ENCODE data around the gene TMEM258. TPM values are rescaled to one million over a fixed set of nuclear protein-coding genes. Genes with fewer than 3 reads are reported as not detected.

The TMEM258 gene
- total and polyA plus RNA-seq, 2 of the 4 experiments (the other 2 are of a cell fraction): 107 to 280 TPM

- H3K4me3 ChIP-seq (ENCODE audit: insufficient read depth, low read depth, low read length): no peak overlapping the region
- H3K23ac ChIP-seq (ENCODE audit: low read depth, low read length): no peak overlapping the region
- no peak overlapping the region for H2BK5ac ChIP-seq (ENCODE audit: low read depth, low read length, poor library complexity, severe bottlenecking)
- no peak overlapping the region for H4K5ac ChIP-seq (ENCODE audit: low read depth, low read length)
- H3K27ac ChIP-seq (ENCODE audit: insufficient read depth, low read length): no peak overlapping the region
- no peak overlapping the region for H3K14ac ChIP-seq (replicated peaks; ENCODE audit: low read depth, low read length)
- intact Hi-C loops (cut with micrococcal nuclease): no loop called here
- H4K8ac ChIP-seq (ENCODE audit: low read depth in 2 of 2, low read length in 2 of 2): no peak overlapping the region
- WGBS, 2 experiments (ENCODE audit: extremely low coverage in 2 of 2, insufficient read length in 1 of 2): no CpG with 5 or more reads among the region's 1 CpG
- no peak overlapping the region for H4K91ac ChIP-seq (ENCODE audit: insufficient read depth, low read depth, low read length)
- no peak overlapping the region for H2AK5ac ChIP-seq (ENCODE audit: low read depth, low read length)
- H2BK120ac ChIP-seq (ENCODE audit: low read depth, low read length): no peak overlapping the region
- no peaks in the 10 kb centered on the region for H3K9me3 ChIP-seq (ENCODE audit: control insufficient read depth, insufficient read depth, low read length)
- H3K9ac ChIP-seq (ENCODE audit: low read depth, low read length): no peak overlapping the region
- TF ChIP-seq FOS (IDR thresholded peaks at IDR 0.05; ENCODE audit: low read depth, low read length) (no peak), POLR2A (IDR thresholded peaks at IDR 0.05; ENCODE audit: low read depth, low read length) (no peak), ELK1 (IDR thresholded peaks at IDR 0.05; ENCODE audit: borderline replicate concordance, low read depth, low read length) (no peak), NFE2L2 (IDR thresholded peaks at IDR 0.05; ENCODE audit: low read depth, low read length) (no peak), MAZ (IDR thresholded peaks at IDR 0.05; ENCODE audit: borderline replicate concordance, low read depth, low read length) (no peak), MAFK (IDR thresholded peaks at IDR 0.05; ENCODE audit: low read depth, low read length) (no peak)
- no peak overlapping the region for H2AK9ac ChIP-seq (replicated peaks; ENCODE audit: low read depth, low read length, poor library complexity)
- peaks cover 6% of the 10 kb centered on the region for H3K9me1 ChIP-seq (ENCODE audit: insufficient read depth, low read length)
- dilution Hi-C loops (cut with HindIII; ENCODE audit: low sequenced_read_pairs, unreplicated experiment): no loop called here
- DNase-seq (no peak), ATAC-seq (ENCODE audit: low read depth) (no peak)
- no peak overlapping the region for H3K4ac ChIP-seq (ENCODE audit: low read depth, low read length)
- peaks cover 4% of the 10 kb centered on the region; the same call in 1 of the 2 replicates for H4K20me1 ChIP-seq (ENCODE audit: insufficient read depth, low read length)
- in situ Hi-C loops (cut with MboI; ENCODE audit: low sequenced_read_pairs): no loop called here
- H3K79me1 ChIP-seq (ENCODE audit: low read depth in 1 of 2, low read length in 2 of 2): peaks cover 6 to 28% of the 10 kb centered on the region in 2 experiments
- no peak overlapping the region for H3K56ac ChIP-seq (ENCODE audit: extremely low read depth, insufficient read depth, low read length)
- no peaks in the 10 kb centered on the region for H3K27me3 ChIP-seq (ENCODE audit: control insufficient read depth, insufficient read depth, low read length)
- H2AFZ ChIP-seq (replicated peaks; ENCODE audit: low read length, poor library complexity): no peak overlapping the region
- H3K36me3 ChIP-seq (ENCODE audit: control insufficient read depth, insufficient read depth, low read length): peaks cover 44% of the 10 kb centered on the region
- no peak overlapping the region for H3K4me2 ChIP-seq (ENCODE audit: low read depth, low read length)
- POLR2A ChIA-PET (ENCODE audit: unreplicated experiment): interaction anchor here (0.9 to 1.7 kb wide), 2 partner anchors 10 to 13 kb away, joined by 3 to 6 read pairs; partner anchors contain the start of genes FEN1 and TMEM258
- no peak overlapping the region for H2BK15ac ChIP-seq (ENCODE audit: low read depth, low read length)
- H3K4me1 ChIP-seq (ENCODE audit: control insufficient read depth, insufficient read depth, low read length): peaks cover 3% of the 10 kb centered on the region
- H3K18ac ChIP-seq (ENCODE audit: low read depth, low read length): no peak overlapping the region
- no TSS peak for BruUV-seq (replicated peaks)
- CTCF ChIA-PET: interaction anchor here (0.7 to 0.8 kb wide), 2 partner anchors 10 to 66 kb away, joined by 3 read pairs; no protein-coding TSS in a partner anchor
- no peak overlapping the region for H2BK20ac ChIP-seq (ENCODE audit: low read depth, low read length)
Observed at GRCh38 chr11:61805146-61805545, 12.7 kb upstream of the TMEM258 start.

Measured in IMR-90 (cell line).